Measurements from ENCODE around the gene FXYD6. TPM values are rescaled to one million over a fixed set of nuclear protein-coding genes. Genes with fewer than 3 reads are reported as not detected.

Gene FXYD6
- total and polyA plus RNA-seq, 9 of the 15 experiments (the other 6 are each of a cell fraction or from before 2014, with no cell fraction given) = 0.07 to 0.35 TPM; not detected in 7

DNA sequence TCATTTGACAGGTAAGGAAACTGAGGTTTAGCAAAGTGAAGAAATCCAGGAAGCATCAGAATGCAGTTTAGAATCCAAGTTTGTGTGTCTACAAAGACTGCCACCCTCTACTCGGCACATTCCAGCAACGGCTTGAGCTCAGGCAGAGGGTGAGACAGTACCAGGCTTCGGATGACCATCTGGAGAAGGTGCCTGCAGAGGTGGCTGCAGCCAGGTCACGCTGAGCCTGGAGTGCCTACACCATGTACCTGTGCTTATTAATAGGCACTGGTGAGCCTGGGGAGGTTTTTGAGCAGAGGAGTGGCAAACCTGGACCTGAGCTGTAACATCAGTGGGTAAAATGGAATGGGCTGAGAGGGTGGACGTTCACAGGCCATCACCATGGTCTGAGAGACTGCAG lies 4.7 kb downstream of the FXYD6 start:
- Histone ChIP-seq H3K9me1 (ENCODE audit: control insufficient read depth, insufficient read depth, low read length) (no peaks in the 10 kb centered on the region), H3K79me2 (ENCODE audit: control insufficient read depth, insufficient read depth, low read length) (no peaks in the 10 kb centered on the region), H3K4me1 (replicated peaks in 1 of 2; ENCODE audit: control insufficient read depth in 2 of 2, insufficient read depth in 2 of 2, low read length in 2 of 2) (peaks cover 0 to 10% of the 10 kb centered on the region in 2 experiments; a peak in 2 of 5 replicates), H3K9ac (ENCODE audit: insufficient read depth in 1 of 2, low read depth in 2 of 2, low read length in 2 of 2) (no peak overlapping the region), H4K20me1 (replicated peaks; ENCODE audit: control insufficient read depth, insufficient read depth, low read length) (peaks cover 13% of the 10 kb centered on the region), H3K36me3 (ENCODE audit: control insufficient read depth, insufficient read depth, low read length) (no peaks in the 10 kb centered on the region), H3K9me3 (replicated peaks; ENCODE audit: control insufficient read depth, insufficient read depth, low read depth, low read length) (no peaks in the 10 kb centered on the region), H3K27ac (ENCODE audit: extremely low read depth, low read depth, low read length) (no peak overlapping the region), H3K4me3 (no peak overlapping the region), H2AFZ (ENCODE audit: low read depth, low read length) (no peak overlapping the region), H3K27me3 (ENCODE audit: control insufficient read depth in 2 of 2, insufficient read depth in 2 of 2, low read length in 2 of 2) (peaks cover 59 to 95% of the 10 kb centered on the region in 2 experiments), H3K4me2 (ENCODE audit: insufficient read depth, low read length) (no peak overlapping the region)
- CTCF ChIA-PET (ENCODE audit: low intra/inter-chr PET ratio) = no interaction called here
- no peak for FAIRE-seq
- intact Hi-C loops (cut with micrococcal nuclease) = no loop called here
- POLR2A ChIA-PET = interaction anchor here (1.2 to 2.1 kb wide), 2 partner anchors 10 to 11 kb away, joined by 4 to 7 read pairs; no protein-coding TSS in a partner anchor
- ATAC-seq = no peak
- in situ Hi-C loops (cut with MboI) = no loop called here
- no peak for DNase-seq (ENCODE audit: extremely low read depth in 1 of 4, low spot score in 3 of 4)
- no TSS peak for BruUV-seq (replicated peaks)
- WGBS (ENCODE audit: insufficient coverage, low coverage, missing lambda C conversion rate) = 2% methylated on average over 5 of the region's 5 CpGs
- TF ChIP-seq TAF7 (tag; IDR thresholded peaks at IDR 0.05) (no peak), RBM22 (IDR thresholded peaks at IDR 0.05; ENCODE audit: low read depth, low read length, poor library complexity, severe bottlenecking) (no peak), MAX (CRISPR knock-in tag; IDR thresholded peaks at IDR 0.05) (no peak), ZKSCAN8 (CRISPR knock-in tag; IDR thresholded peaks at IDR 0.05) (no peak), FIP1L1 (IDR thresholded peaks at IDR 0.05; ENCODE audit: low read depth, low read length, poor library complexity, severe bottlenecking) (no peak), ZNF23 (CRISPR knock-in tag; IDR thresholded peaks at IDR 0.05) (no peak), CREB3L1 (IDR thresholded peaks at IDR 0.05; ENCODE audit: borderline replicate concordance, low read depth) (no peak), U2AF1 (optimal IDR thresholded peaks at IDR 0.05; ENCODE audit: low read depth, low read length) (no peak), BCLAF1 (IDR thresholded peaks at IDR 0.05; ENCODE audit: borderline replicate concordance in 1 of 2, control insufficient read depth in 1 of 2, low read depth in 2 of 2, low read length in 1 of 2) (no peak), EP300 (IDR thresholded peaks at IDR 0.05; ENCODE audit: low read length) (no peak), NUFIP1 (IDR thresholded peaks at IDR 0.05; ENCODE audit: partially characterized antibody) (no peak), CCAR2 (IDR thresholded peaks at IDR 0.05; ENCODE audit: low read depth, low read length) (no peak), ZNF408 (CRISPR knock-in tag; IDR thresholded peaks at IDR 0.05; ENCODE audit: low read depth) (no peak), RNF219 (CRISPR knock-in tag; IDR thresholded peaks at IDR 0.05) (no peak)
- TF ChIP-seq, protein P1, sequence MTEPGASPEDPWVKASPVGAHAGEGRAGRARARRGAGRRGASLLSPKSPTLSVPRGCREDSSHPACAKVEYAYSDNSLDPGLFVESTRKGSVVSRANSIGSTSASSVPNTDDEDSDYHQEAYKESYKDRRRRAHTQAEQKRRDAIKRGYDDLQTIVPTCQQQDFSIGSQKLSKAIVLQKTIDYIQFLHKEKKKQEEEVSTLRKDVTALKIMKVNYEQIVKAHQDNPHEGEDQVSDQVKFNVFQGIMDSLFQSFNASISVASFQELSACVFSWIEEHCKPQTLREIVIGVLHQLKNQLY (CRISPR knock-in tag; conservative IDR thresholded peaks at IDR 0.05) = no peak

Measured in K562 (cell line).